Left renal cortex interstitium (tissue), 4 donors: ENCODE results near the gene STAM. TPM values are rescaled to one million over a fixed set of nuclear protein-coding genes. Genes with fewer than 3 reads are reported as not detected.
A peak's percentile ranks its signal among the peaks of the same experiment; 100 is the strongest.
"Not testable (repeated sequence)": the region's sequence is repeated elsewhere in the genome, so short reads cannot be mapped to it uniquely, and the experiment has no call there.

Source experiments
- DNase-seq, 4 donors: peaks; one replicate each; pipeline ENCODE4 v3.0.0-alpha.2; 2013; ENCODE audit warnings: low read depth in 4 of 4, low spot score in 2 of 4, missing footprints in 1 of 4
- polyA plus RNA-seq, 4 donors: library from polyadenylated mRNA; unstranded; fragments of 120-200 nt; gene quantifications; one replicate each; pipeline ENCODE4 v1.2.1, GENCODE V29; 2013; ENCODE audit not compliant: insufficient read length in 4 of 4

Gene STAM
- polyA plus RNA-seq, 4 donors, result 27.4 to 29.5 (median 29.1) TPM

GRCh38 chr10:17722317-17723014 lies 78.5 kb downstream of the STAM start:
- DNase-seq, result not testable (repeated sequence)

- no peak for DNase-seq
Measured at GRCh38 chr10:17725703-17726102, 81.8 kb downstream of the STAM start.

- DNase-seq, result no peak
Measured at GRCh38 chr10:17729630-17730029, 85.7 kb downstream of the STAM start.

GRCh38 chr10:17730667-17731066 lies 86.7 kb downstream of the STAM start:
- DNase-seq, result no peak

- DNase-seq, result no peak
Measured at GRCh38 chr10:17731331-17732020, 87.5 kb downstream of the STAM start.

- DNase-seq, result no peak
Measured at GRCh38 chr10:17733620-17734019, 89.7 kb downstream of the STAM start.

- no peak for DNase-seq
Measured at GRCh38 chr10:17734432-17735080, 90.6 kb downstream of the STAM start.

GRCh38 chr10:17735166-17735941 lies 91.4 kb downstream of the STAM start:
- DNase-seq, result no peak

- no peak for DNase-seq
Measured at GRCh38 chr10:17736223-17736622, 92.3 kb downstream of the STAM start.

GRCh38 chr10:17737027-17737965 lies 93.3 kb downstream of the STAM start:
- no peak for DNase-seq

- DNase-seq, result no peak
Measured at GRCh38 chr10:17740668-17741067, 96.7 kb downstream of the STAM start.

- DNase-seq, result peak in 1 of 4 donors; percentile 20
Measured at GRCh38 chr10:17742918-17743317, 99.0 kb downstream of the STAM start.

GRCh38 chr10:17743437-17743836 lies 99.5 kb downstream of the STAM start:
- no peak for DNase-seq

- no peak for DNase-seq
Measured at GRCh38 chr10:17744341-17744861, 100.5 kb downstream of the STAM start.

- DNase-seq, result no peak
Measured at GRCh38 chr10:17747883-17748550, 104.1 kb downstream of the STAM start.

- no peak for DNase-seq
Measured at GRCh38 chr10:17749890-17750289, 105.9 kb downstream of the STAM start.

- no peak for DNase-seq
Measured at GRCh38 chr10:17751781-17752445, 108.0 kb downstream of the STAM start, which contains the start of gene TMEM236. Gene TMEM236, plus strand, starts transcription at chr10:17752201. Its CDS starts 95 bp downstream, at chr10:17752296.

GRCh38 chr10:17756557-17757217 lies 112.7 kb downstream of the STAM start:
- DNase-seq, result no peak
